GM19193 (cell line): ENCODE results near the gene ZNF391.

Experiments
- POLR2A ChIP-seq: IDR thresholded peaks from 4 replicates; pipeline ENCODE4 v1.6.1; 2011; ENCODE audit not compliant: insufficient read depth, insufficient read length; ENCODE audit errors: extremely low read depth

ZNF391 gene

GRCh38 chr6:27452496-27452897, 63.9 kb downstream of the ZNF391 start:
- no peak for TF ChIP-seq POLR2A
